ENCODE measurements around the gene CXCR4. TPM values are rescaled to one million over a fixed set of nuclear protein-coding genes. Genes with fewer than 3 reads are reported as not detected.

The CXCR4 gene
- total and polyA plus RNA-seq, 9 of the 15 experiments (the other 6 are each of a cell fraction or from before 2014, with no cell fraction given) = 0.07 to 0.45 (median 0.17) TPM; not detected in 3

- TF ChIP-seq ZNF197 (CRISPR knock-in tag; IDR thresholded peaks at IDR 0.05; ENCODE audit: low read depth) (no peak), TCFL5 (CRISPR knock-in tag; conservative IDR thresholded peaks at IDR 0.05) (no peak)
Observed at GRCh38 chr2:136117909-136118818, at the start of gene CXCR4 (continued).

- no peak for TF ChIP-seq ZNF551 (CRISPR knock-in tag; IDR thresholded peaks at IDR 0.05)
- TF ChIP-seq CEBPB (tag; IDR thresholded peaks at IDR 0.05) = no peak
- no peak for TF ChIP-seq EP300 (IDR thresholded peaks at IDR 0.05; ENCODE audit: low read length)
- no peak for TF ChIP-seq JUND (IDR thresholded peaks at IDR 0.05; ENCODE audit: borderline replicate concordance, low read depth, low read length)
- TF ChIP-seq JUND (tag; IDR thresholded peaks at IDR 0.05; ENCODE audit: borderline replicate concordance, low read depth, low read length) = no peak
- no peak for TF ChIP-seq NCOA1 (IDR thresholded peaks at IDR 0.05; ENCODE audit: low read depth)
- TF ChIP-seq HES1 (IDR thresholded peaks at IDR 0.05; ENCODE audit: low read depth) = no peak
Observed at GRCh38 chr2:136164280-136164776, 46.4 kb upstream of the CXCR4 start.

More at GRCh38 chr2:136164280-136164776, 46.4 kb upstream of the CXCR4 start:
- FAIRE-seq = no peak
- no peaks in the 10 kb centered on the region for H3K79me2 ChIP-seq (ENCODE audit: control insufficient read depth, insufficient read depth, low read length)
- WGBS (ENCODE audit: insufficient coverage, low coverage, missing lambda C conversion rate) = 4% methylated on average over 5 of the region's 5 CpGs
- no peak overlapping the region for H3K27ac ChIP-seq (ENCODE audit: extremely low read depth, low read depth, low read length)
- H3K36me3 ChIP-seq (ENCODE audit: control insufficient read depth, insufficient read depth, low read length) = no peaks in the 10 kb centered on the region
- H3K9me3 ChIP-seq (replicated peaks; ENCODE audit: control insufficient read depth, insufficient read depth, low read depth, low read length) = no peaks in the 10 kb centered on the region
- ChIA-PET POLR2A (no interaction called here), CTCF (ENCODE audit: low intra/inter-chr PET ratio) (interaction anchor here (0.6 kb wide), 1 partner anchor 110 kb away, joined by 3 read pairs; no protein-coding TSS in a partner anchor)
- ATAC-seq = no peak
- DNase-seq (ENCODE audit: extremely low read depth in 1 of 4, low spot score in 3 of 4) = no peak
- H2AFZ ChIP-seq (ENCODE audit: low read depth, low read length) = no peak overlapping the region
- H3K4me1 ChIP-seq (replicated peaks in 1 of 2; ENCODE audit: control insufficient read depth in 2 of 2, insufficient read depth in 2 of 2, low read length in 2 of 2) = no peaks in the 10 kb centered on the region
- H3K27me3 ChIP-seq (ENCODE audit: control insufficient read depth in 2 of 2, insufficient read depth in 2 of 2, low read length in 2 of 2) = peaks cover 7 to 9% of the 10 kb centered on the region in 2 experiments; a peak in 3 of 5 replicates
- BruUV-seq (replicated peaks) = no TSS peak
- 0 out of 2 replicates have a peak, but pooled peaks cover 3% of the 10 kb centered on the region for H4K20me1 ChIP-seq (replicated peaks; ENCODE audit: control insufficient read depth, insufficient read depth, low read length)
- no peak overlapping the region for H3K9ac ChIP-seq (ENCODE audit: insufficient read depth in 1 of 2, low read depth in 2 of 2, low read length in 2 of 2)
- H3K4me3 ChIP-seq = no peak overlapping the region
- H3K9me1 ChIP-seq (ENCODE audit: control insufficient read depth, insufficient read depth, low read length) = no peaks in the 10 kb centered on the region
- in situ Hi-C loops (cut with MboI) (no loop called here), intact Hi-C loops (cut with micrococcal nuclease) (no loop called here)
- H3K4me2 ChIP-seq (ENCODE audit: insufficient read depth, low read length) = no peak overlapping the region

All from K562 (cell line).